ENCODE measurements around the gene MNT. TPM values are rescaled to one million over a fixed set of nuclear protein-coding genes. Genes with fewer than 3 reads are reported as not detected.
A peak's percentile ranks its signal among the peaks of the same experiment; 100 is the strongest.

MNT gene
- polyA plus RNA-seq, 2 of the 4 experiments (the other 2 are of a cell fraction) = 4.5 to 25.9 TPM

DNA sequence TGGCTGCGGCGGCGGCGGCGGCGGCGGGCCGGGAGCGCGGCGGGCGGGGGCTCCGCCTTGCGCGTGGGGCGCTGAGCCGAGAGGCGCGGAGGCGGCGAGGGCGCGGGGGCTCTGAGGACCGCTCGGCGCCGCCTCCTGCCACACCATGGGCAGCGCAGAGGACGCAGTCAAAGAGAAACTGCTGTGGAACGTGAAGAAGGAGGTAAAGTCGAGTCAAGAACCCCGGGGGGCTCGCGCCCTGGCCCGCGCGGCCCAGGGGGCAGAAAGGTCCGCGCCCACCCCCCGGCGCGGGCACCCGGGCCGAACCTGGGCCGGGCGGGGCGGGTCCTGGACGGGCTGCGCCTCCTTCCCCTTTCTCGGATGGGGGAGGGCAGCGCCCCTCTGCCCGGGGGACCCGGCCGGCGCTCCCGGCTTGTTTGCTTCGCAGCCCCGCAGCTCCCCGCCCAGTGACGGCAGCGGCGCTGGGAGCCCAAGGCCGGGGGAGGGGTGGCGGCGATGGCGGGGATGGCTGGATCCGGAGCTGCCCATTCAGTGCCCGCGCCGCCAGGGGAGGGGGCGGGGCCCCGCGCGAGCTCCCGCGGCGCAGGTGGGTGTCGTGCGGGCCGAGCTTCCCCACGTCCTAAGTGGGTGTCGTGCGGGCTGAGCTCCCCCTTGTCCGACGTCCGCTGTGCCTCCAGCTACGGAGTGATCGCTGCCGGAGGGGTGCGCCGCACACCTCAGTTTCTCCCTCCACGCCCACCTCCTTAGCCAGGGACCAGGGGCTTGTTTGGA is 63.1 kb downstream of the MNT start:
- Histone ChIP-seq H3K27ac (peak overlapping the region; percentile 94 to 99), H3K9me3 (no peaks in the 10 kb centered on the region), H3K4me1 (peaks cover 20% of the 10 kb centered on the region), H3K4me3 (peak overlapping the region; percentile 99), H3K4me2 (peak overlapping the region; percentile 100)
- ChIA-PET CTCF (interaction anchor here (0.6 to 8.1 kb wide), 12 partner anchors 8 to 283 kb away, joined by 3 to 79 read pairs (median 8); partner anchors contain the start of gene HIC1), POLR2A (interaction anchor here (0.6 to 3.2 kb wide), 8 partner anchors 8 to 76 kb away, joined by 3 to 37 read pairs (median 6); partner anchors contain the start of genes SMG6 and SRR)
- peak; percentile 65 to 67 for ATAC-seq
- TF ChIP-seq USF2 (IDR thresholded peaks at IDR 0.05) (no peak), PHF8 (IDR thresholded peaks at IDR 0.05; ENCODE audit: borderline replicate concordance, low read depth) (peak; percentile 49; the same call in 1 of the 2 replicates), FOSB (CRISPR knock-in tag; IDR thresholded peaks at IDR 0.05) (no peak), NPAS2 (CRISPR knock-in tag; IDR thresholded peaks at IDR 0.05; ENCODE audit: borderline replicate concordance) (no peak), GATA3 (IDR thresholded peaks at IDR 0.05; ENCODE audit: borderline replicate concordance) (0 out of 2 replicates have a peak, but pooled peaks have one; percentile 31), JUN (IDR thresholded peaks at IDR 0.05) (peak; percentile 45 to 52; a peak in 1 of 5 replicates), MAX (IDR thresholded peaks at IDR 0.05) (peak; percentile 39)
- TF ChIP-seq, protein P1, sequence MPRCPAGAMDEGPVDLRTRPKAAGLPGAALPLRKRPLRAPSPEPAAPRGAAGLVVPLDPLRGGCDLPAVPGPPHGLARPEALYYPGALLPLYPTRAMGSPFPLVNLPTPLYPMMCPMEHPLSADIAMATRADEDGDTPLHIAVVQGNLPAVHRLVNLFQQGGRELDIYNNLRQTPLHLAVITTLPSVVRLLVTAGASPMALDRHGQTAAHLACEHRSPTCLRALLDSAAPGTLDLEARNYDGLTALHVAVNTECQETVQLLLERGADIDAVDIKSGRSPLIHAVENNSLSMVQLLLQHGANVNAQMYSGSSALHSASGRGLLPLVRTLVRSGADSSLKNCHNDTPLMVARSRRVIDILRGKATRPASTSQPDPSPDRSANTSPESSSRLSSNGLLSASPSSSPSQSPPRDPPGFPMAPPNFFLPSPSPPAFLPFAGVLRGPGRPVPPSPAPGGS (IDR thresholded peaks at IDR 0.05) = peak; percentile 71; the same call in 1 of the 3 replicates
- FAIRE-seq = no peak
- WGBS (ENCODE audit: missing lambda C conversion rate) = 2% methylated on average over 40 of the region's 92 CpGs
- peak; percentile 65 to 91 for DNase-seq (ENCODE audit: low read depth in 1 of 2, low spot score in 1 of 2)

DNA sequence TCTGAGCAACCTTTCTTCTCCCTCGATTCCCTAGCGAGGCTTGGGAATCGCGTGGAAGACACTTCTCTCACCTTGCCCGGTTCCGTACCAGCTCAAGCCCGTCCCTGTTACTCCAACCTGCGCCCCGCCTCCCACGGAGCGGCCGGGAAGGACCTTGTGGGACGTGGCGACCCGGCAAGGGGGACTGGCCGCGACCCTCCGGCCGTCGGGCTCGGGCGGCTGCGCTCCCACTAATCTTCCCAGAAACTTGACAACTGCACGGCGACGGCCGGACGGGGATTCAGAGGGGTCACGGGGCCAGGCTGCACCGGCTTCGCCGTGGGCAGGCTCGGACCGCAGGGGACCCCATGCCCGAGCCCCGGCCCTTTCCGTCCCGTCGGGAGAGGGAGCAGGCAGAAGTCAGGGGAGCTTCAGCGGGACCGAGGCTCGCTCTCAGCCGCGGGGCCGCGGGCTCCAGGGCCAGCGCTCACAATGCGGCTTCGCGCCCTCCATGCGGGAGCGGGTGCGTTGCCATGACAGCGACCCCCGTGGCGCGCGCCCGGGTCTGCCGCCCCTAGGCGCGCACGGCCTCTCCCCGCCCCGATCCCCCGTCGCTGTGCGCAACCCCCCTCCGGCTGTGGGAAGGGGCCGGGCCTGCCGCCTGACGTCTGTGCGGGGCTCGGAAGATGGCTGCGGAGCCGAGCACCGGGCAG is 63.9 kb downstream of the MNT start, which contains the start of gene SGSM2:
TSS of gene SGSM2 (plus strand) at position 650 of the 692 bp plus-strand sequence. CDS start 188 bp downstream, outside the sequence.
- peak within 1 kb of the TSS; percentile 94 to 99 for H3K27ac ChIP-seq
- peaks cover 20% of the 10 kb centered on the region for H3K4me1 ChIP-seq
- H3K9me3 ChIP-seq = no peaks in the 10 kb centered on the region
- ATAC-seq (peak; percentile 74 to 80), DNase-seq (ENCODE audit: low read depth in 1 of 2, low spot score in 1 of 2) (peak; percentile 55 to 75), FAIRE-seq (no peak)
- H3K4me3 ChIP-seq = peak within 1 kb of the TSS; percentile 99
- H3K4me2 ChIP-seq = peak within 1 kb of the TSS; percentile 100
- under 1% methylated on average over 16 of the region's 77 CpGs for WGBS (ENCODE audit: missing lambda C conversion rate)
- ChIA-PET CTCF (interaction anchor here (0.6 to 8.1 kb wide), 22 partner anchors 8 to 282 kb away, joined by 3 to 79 read pairs (median 8); partner anchors contain the start of genes HIC1, SMG6 and SRR), POLR2A (interaction anchor here (0.5 to 3.2 kb wide), 22 partner anchors 9 to 646 kb away, joined by 3 to 37 read pairs (median 5); partner anchors contain the start of genes HIC1, SMG6 and SRR)
- TF ChIP-seq USF2 (IDR thresholded peaks at IDR 0.05) (0 out of 2 replicates have a peak, but pooled peaks have one; percentile 5), CHD2 (IDR thresholded peaks at IDR 0.05; ENCODE audit: low read length, partially characterized antibody) (no peak), HMGXB4 (CRISPR knock-in tag; IDR thresholded peaks at IDR 0.05; ENCODE audit: borderline replicate concordance) (0 out of 2 replicates have a peak, but pooled peaks have one; percentile 9), HOXB5 (CRISPR knock-in tag; IDR thresholded peaks at IDR 0.05) (0 out of 2 replicates have a peak, but pooled peaks have one; percentile 44), PHF8 (IDR thresholded peaks at IDR 0.05; ENCODE audit: borderline replicate concordance, low read depth) (peak; percentile 48; the same call in 1 of the 2 replicates), KDM1A (IDR thresholded peaks at IDR 0.05; ENCODE audit: low read depth) (no peak), SMC3 (IDR thresholded peaks at IDR 0.05) (no peak)
